ENCODE data around the gene MAL.
A peak's percentile ranks its signal among the peaks of the same experiment; 100 is the strongest.

Gene MAL

GRCh38 chr2:95050385-95051300, 25.1 kb downstream of the MAL start:
- no peak for DNase-seq

- DNase-seq, result no peak
Measured at GRCh38 chr2:95051626-95052025, 26.1 kb downstream of the MAL start.

- DNase-seq, result no peak
Measured at GRCh38 chr2:95052307-95052706, 26.8 kb downstream of the MAL start.

GRCh38 chr2:95052804-95053479, 27.4 kb downstream of the MAL start:
- DNase-seq, result no peak

GRCh38 chr2:95053543-95053942, 28.0 kb downstream of the MAL start:
- DNase-seq, result no peak

GRCh38 chr2:95054016-95054415, 28.5 kb downstream of the MAL start:
- DNase-seq, result no peak

GRCh38 chr2:95055262-95055661, 29.8 kb downstream of the MAL start:
- DNase-seq, result no peak

GRCh38 chr2:95056044-95056443, 30.5 kb downstream of the MAL start:
- no peak for DNase-seq

GRCh38 chr2:95056461-95057459, 31.3 kb downstream of the MAL start:
- DNase-seq, result peak; percentile 20

GRCh38 chr2:95057535-95058370, 32.2 kb downstream of the MAL start:
- DNase-seq, result no peak

GRCh38 chr2:95058466-95058988, 33.0 kb downstream of the MAL start:
- DNase-seq, result no peak

GRCh38 chr2:95058989-95059641, 33.6 kb downstream of the MAL start:
- DNase-seq, result no peak

GRCh38 chr2:95059656-95060370, 34.3 kb downstream of the MAL start:
- DNase-seq, result no peak

GRCh38 chr2:95060446-95061118, 35.1 kb downstream of the MAL start:
- DNase-seq, result no peak

GRCh38 chr2:95061119-95061512, 35.6 kb downstream of the MAL start:
- DNase-seq, result no peak

GRCh38 chr2:95061601-95062183, 36.2 kb downstream of the MAL start:
- no peak for DNase-seq

GRCh38 chr2:95062242-95063085, 37.0 kb downstream of the MAL start:
- no peak for DNase-seq
